ENCODE data around the gene TTLL3. TPM values are rescaled to one million over a fixed set of nuclear protein-coding genes. Genes with fewer than 3 reads are reported as not detected.

The TTLL3 gene
- total RNA-seq, 1 donor from 2014 or later: 18.8 TPM

- TF ChIP-seq, protein P1, sequence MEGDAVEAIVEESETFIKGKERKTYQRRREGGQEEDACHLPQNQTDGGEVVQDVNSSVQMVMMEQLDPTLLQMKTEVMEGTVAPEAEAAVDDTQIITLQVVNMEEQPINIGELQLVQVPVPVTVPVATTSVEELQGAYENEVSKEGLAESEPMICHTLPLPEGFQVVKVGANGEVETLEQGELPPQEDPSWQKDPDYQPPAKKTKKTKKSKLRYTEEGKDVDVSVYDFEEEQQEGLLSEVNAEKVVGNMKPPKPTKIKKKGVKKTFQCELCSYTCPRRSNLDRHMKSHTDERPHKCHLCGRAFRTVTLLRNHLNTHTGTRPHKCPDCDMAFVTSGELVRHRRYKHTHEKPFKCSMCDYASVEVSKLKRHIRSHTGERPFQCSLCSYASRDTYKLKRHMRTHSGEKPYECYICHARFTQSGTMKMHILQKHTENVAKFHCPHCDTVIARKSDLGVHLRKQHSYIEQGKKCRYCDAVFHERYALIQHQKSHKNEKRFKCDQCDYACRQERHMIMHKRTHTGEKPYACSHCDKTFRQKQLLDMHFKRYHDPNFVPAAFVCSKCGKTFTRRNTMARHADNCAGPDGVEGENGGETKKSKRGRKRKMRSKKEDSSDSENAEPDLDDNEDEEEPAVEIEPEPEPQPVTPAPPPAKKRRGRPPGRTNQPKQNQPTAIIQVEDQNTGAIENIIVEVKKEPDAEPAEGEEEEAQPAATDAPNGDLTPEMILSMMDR (IDR thresholded peaks at IDR 0.05; ENCODE audit: insufficient read depth, low read length, poor library complexity, severe bottlenecking): no peak
- H3K27me3 ChIP-seq (ENCODE audit: control insufficient read depth, insufficient read depth, low read length): no peaks in the 10 kb centered on the region
- no peak for DNase-seq (ENCODE audit: low read depth)
- no peaks in the 10 kb centered on the region for H3K36me3 ChIP-seq (ENCODE audit: control insufficient read depth, insufficient read depth, low read length)
- no peak within 1 kb of the TSS for H3K4me3 ChIP-seq (ENCODE audit: low read depth, low read length)
Measured at GRCh38 chr3:9879830-9880549, 69.9 kb downstream of the TTLL3 start, which contains the start of gene CIDEC. CIDEC (minus strand) TSS chr3:9880253; CDS start chr3:9878486, 1,767 bp downstream.

GRCh38 chr3:9881441-9881840 lies 71.4 kb downstream of the TTLL3 start:
- TF ChIP-seq, protein P1 (IDR thresholded peaks at IDR 0.05; ENCODE audit: insufficient read depth, low read length, poor library complexity, severe bottlenecking): no peak
- DNase-seq (ENCODE audit: low read depth): no peak
- Histone ChIP-seq H3K36me3 (ENCODE audit: control insufficient read depth, insufficient read depth, low read length) (no peaks in the 10 kb centered on the region), H3K4me3 (ENCODE audit: low read depth, low read length) (no peak overlapping the region), H3K27me3 (ENCODE audit: control insufficient read depth, insufficient read depth, low read length) (no peaks in the 10 kb centered on the region)

GRCh38 chr3:9883706-9884554 lies 73.9 kb downstream of the TTLL3 start:
- TF ChIP-seq, protein P1 (IDR thresholded peaks at IDR 0.05; ENCODE audit: insufficient read depth, low read length, poor library complexity, severe bottlenecking): no peak

DNA sequence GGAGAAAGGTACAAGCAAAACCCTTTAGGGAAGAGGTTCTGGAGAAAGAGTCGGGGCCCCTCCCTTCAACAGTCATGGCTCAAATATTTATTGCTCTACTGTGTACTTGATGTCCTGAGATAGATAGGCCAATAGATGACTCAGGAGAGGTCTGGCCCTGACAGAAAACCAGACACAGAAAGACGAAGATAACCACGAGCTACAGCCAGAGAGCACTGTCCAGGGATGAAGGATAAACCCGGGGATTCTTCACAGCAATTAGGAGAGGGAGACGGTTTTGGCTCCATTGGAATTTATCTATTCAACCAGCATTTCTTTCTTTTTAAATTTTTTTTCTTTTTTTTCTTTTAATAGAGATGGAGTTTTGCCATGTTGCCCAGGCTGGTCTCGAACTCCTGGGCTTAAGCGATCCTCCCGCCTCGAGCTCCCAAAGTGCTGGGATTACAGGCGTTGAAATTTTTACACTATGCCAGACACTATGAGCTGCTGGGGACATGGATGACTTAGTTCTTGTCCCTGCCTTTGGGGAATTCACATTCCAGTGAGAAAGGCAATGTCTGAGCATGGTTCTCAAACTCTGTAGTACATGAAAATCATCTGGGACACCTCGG lies 74.6 kb downstream of the TTLL3 start:
- Histone ChIP-seq H3K36me3 (ENCODE audit: control insufficient read depth, insufficient read depth, low read length) (no peaks in the 10 kb centered on the region), H3K27me3 (ENCODE audit: control insufficient read depth, insufficient read depth, low read length) (no peaks in the 10 kb centered on the region), H3K4me3 (ENCODE audit: low read depth, low read length) (no peak overlapping the region)
- DNase-seq (ENCODE audit: low read depth): peak; percentile 56
- TF ChIP-seq, protein P1 (IDR thresholded peaks at IDR 0.05; ENCODE audit: insufficient read depth, low read length, poor library complexity, severe bottlenecking): no peak

More at GRCh38 chr3:9883706-9884554, 73.9 kb downstream of the TTLL3 start:
- H3K27me3 ChIP-seq (ENCODE audit: control insufficient read depth, insufficient read depth, low read length): no peaks in the 10 kb centered on the region
- H3K36me3 ChIP-seq (ENCODE audit: control insufficient read depth, insufficient read depth, low read length): no peaks in the 10 kb centered on the region
- DNase-seq (ENCODE audit: low read depth): no peak
- H3K4me3 ChIP-seq (ENCODE audit: low read depth, low read length): no peak overlapping the region

Other genes starting within 250 kb of the TTLL3 start
- 43.8 and 46.5 TPM in 2 replicates for gene MTMR14, start 160.8 kb upstream of the TTLL3 start, total RNA-seq
- gene CPNE9, start 106.4 kb upstream of the TTLL3 start, total RNA-seq: 0.27 TPM in 1 of 2 replicates, not detected in the other
- gene BRPF1, start 78.5 kb upstream of the TTLL3 start, total RNA-seq: 20.1 and 21.3 TPM in 2 replicates
- gene OGG1, start 60.3 kb upstream of the TTLL3 start, total RNA-seq: 19.2 and 23.9 TPM in 2 replicates
- gene CAMK1, start 40.3 kb upstream of the TTLL3 start, total RNA-seq: 18.0 and 19.9 TPM in 2 replicates
- gene TADA3, start 17.8 kb upstream of the TTLL3 start, total RNA-seq: 105 and 114 TPM in 2 replicates
- gene ARPC4, start 17.2 kb upstream of the TTLL3 start, total RNA-seq: 204 and 206 TPM in 2 replicates
- gene RPUSD3, start 33.7 kb downstream of the TTLL3 start, total RNA-seq: 45.9 and 52.6 TPM in 2 replicates
- not detected in 2 replicates for gene CIDEC, start 70.0 kb downstream of the TTLL3 start, total RNA-seq
- 38.7 and 56.0 TPM in 2 replicates for gene JAGN1, start 80.3 kb downstream of the TTLL3 start, total RNA-seq
- 2.8 and 3.6 TPM in 2 replicates for gene IL17RE, start 92.6 kb downstream of the TTLL3 start, total RNA-seq
- 37.3 and 39.6 TPM in 2 replicates for gene IL17RC, start 106.8 kb downstream of the TTLL3 start, total RNA-seq
- 43.0 and 58.0 TPM in 2 replicates for gene CRELD1, start 123.6 kb downstream of the TTLL3 start, total RNA-seq
- 2.1 and 2.3 TPM in 2 replicates for gene PRRT3, start 142.1 kb downstream of the TTLL3 start, total RNA-seq
- gene EMC3, start 176.6 kb downstream of the TTLL3 start, total RNA-seq: 58.1 and 63.4 TPM in 2 replicates
- gene FANCD2, start 216.2 kb downstream of the TTLL3 start, total RNA-seq: 16.6 and 18.6 TPM in 2 replicates

All from kidney epithelial cell (primary cell).